Mesenchymal stem cell (in vitro differentiated cells and primary cell): ENCODE measurements around the gene CTDSPL2.
A peak's percentile ranks its signal among the peaks of the same experiment; 100 is the strongest.

Experiments
- DNase-seq: peaks from one replicate; pipeline ENCODE4 v3.0.0-alpha.2; 2013
- H2AFZ ChIP-seq: one replicate; pipeline ENCODE4 v1.6.1; 2013; ENCODE audit warnings: low read depth, mild to moderate bottlenecking, control low read depth, inconsistent platforms, low read length, moderate library complexity
- H2AK5ac ChIP-seq: 2 replicates; pipeline ENCODE4 v1.6.1; 2013; ENCODE audit warnings: low read length, moderate library complexity, mild to moderate bottlenecking, inconsistent platforms; ENCODE audit not compliant: severe bottlenecking
- H2BK120ac ChIP-seq: one replicate; pipeline ENCODE4 v1.6.1; 2013; ENCODE audit warnings: low read depth, mild to moderate bottlenecking, inconsistent platforms, low read length, moderate library complexity
- H2BK12ac ChIP-seq, 2 experiments: one replicate each; pipeline ENCODE4 v1.6.1; 2013; ENCODE audit warnings: inconsistent platforms in 2 of 2, low read length in 2 of 2, mild to moderate bottlenecking in 2 of 2, moderate library complexity in 2 of 2, control low read depth in 1 of 2
- H2BK15ac ChIP-seq: one replicate; pipeline ENCODE4 v1.6.1; 2013; ENCODE audit warnings: mild to moderate bottlenecking, low read depth, inconsistent platforms; ENCODE audit not compliant: poor library complexity, severe bottlenecking
- H2BK5ac ChIP-seq: 2 replicates; pipeline ENCODE4 v1.6.1; 2013; ENCODE audit warnings: low read depth, mild to moderate bottlenecking, low read length, control low read depth, inconsistent platforms; ENCODE audit not compliant: poor library complexity, severe bottlenecking
- H3K14ac ChIP-seq, 2 experiments: one replicate each; pipeline ENCODE4 v1.6.1; 2013; ENCODE audit warnings: inconsistent platforms in 2 of 2, low read length in 2 of 2, control low read depth in 1 of 2, mild to moderate bottlenecking in 1 of 2, moderate library complexity in 1 of 2
- H3K18ac ChIP-seq, 2 experiments: one replicate each; pipeline ENCODE4 v1.6.1; 2013; ENCODE audit warnings: inconsistent platforms in 2 of 2, low read length in 2 of 2, control low read depth in 1 of 2, low read depth in 1 of 2, mild to moderate bottlenecking in 1 of 2
- H3K23ac ChIP-seq, 2 experiments: one replicate each; pipeline ENCODE4 v1.6.1; 2013; ENCODE audit warnings: inconsistent platforms in 2 of 2, low read length in 2 of 2, mild to moderate bottlenecking in 2 of 2, moderate library complexity in 2 of 2, control low read depth in 1 of 2
- H3K27ac ChIP-seq: 2 replicates; pipeline ENCODE4 v1.5.1; 2013; ENCODE audit warnings: mild to moderate bottlenecking, moderate library complexity, low read length, control low read depth, inconsistent platforms; ENCODE audit not compliant: poor library complexity, severe bottlenecking
- H3K27me3 ChIP-seq, 2 experiments: 2 replicates each; pipeline versions ENCODE4 v1.6.1 to v1.7.0; 2013; ENCODE audit warnings: low read length in 2 of 2, mild to moderate bottlenecking in 2 of 2, moderate library complexity in 2 of 2, control low read depth in 1 of 2, inconsistent platforms in 1 of 2; ENCODE audit not compliant: control insufficient read depth in 1 of 2, insufficient read depth in 1 of 2
- H3K36me3 ChIP-seq, 2 experiments: 2 replicates each; pipeline versions ENCODE4 v1.6.1 to v1.7.0; 2013; ENCODE audit warnings: low read length in 2 of 2, control low read depth in 1 of 2, inconsistent platforms in 1 of 2, low read depth in 1 of 2, mild to moderate bottlenecking in 1 of 2; ENCODE audit not compliant: insufficient read depth in 2 of 2, control insufficient read depth in 1 of 2
- H3K4ac ChIP-seq, 2 experiments: one replicate each; pipeline ENCODE4 v1.6.1; 2013; ENCODE audit warnings: inconsistent platforms in 2 of 2, low read length in 2 of 2, mild to moderate bottlenecking in 2 of 2, moderate library complexity in 2 of 2, control low read depth in 1 of 2, low read depth in 1 of 2
- H3K4me1 ChIP-seq: 2 replicates; pipeline ENCODE4 v1.6.1; 2013; ENCODE audit warnings: low read depth, low read length, control low read depth; ENCODE audit not compliant: control insufficient read depth, insufficient read depth
- H3K4me2 ChIP-seq: 2 replicates; pipeline ENCODE4 v1.6.1; 2013; ENCODE audit warnings: low read length, mild to moderate bottlenecking, inconsistent platforms; ENCODE audit not compliant: poor library complexity, severe bottlenecking
- H3K4me3 ChIP-seq, 2 experiments: 2 replicates each; pipeline versions ENCODE4 v1.5.1 to v1.7.0; 2013; ENCODE audit warnings: low read length in 2 of 2, mild to moderate bottlenecking in 2 of 2, control low read depth in 1 of 2, low read depth in 1 of 2; ENCODE audit not compliant: insufficient read depth in 1 of 2
- H3K79me1 ChIP-seq: replicated peaks from 2 replicates; pipeline ENCODE4 v1.6.1; 2013; ENCODE audit warnings: mild to moderate bottlenecking, control low read depth, low read length, inconsistent platforms; ENCODE audit not compliant: poor library complexity, severe bottlenecking
- H3K9ac ChIP-seq: 2 replicates; pipeline ENCODE4 v1.7.0; 2013; ENCODE audit warnings: mild to moderate bottlenecking, low read length, moderate library complexity
- H3K9me3 ChIP-seq: 2 replicates; pipeline ENCODE4 v1.7.0; 2013; ENCODE audit warnings: mild to moderate bottlenecking, low read length; ENCODE audit not compliant: control insufficient read depth
- H4K8ac ChIP-seq: one replicate; pipeline ENCODE4 v1.6.1; 2013; ENCODE audit warnings: inconsistent platforms, mild to moderate bottlenecking, low read length, moderate library complexity
- H4K91ac ChIP-seq: one replicate; pipeline ENCODE4 v1.6.1; 2013; ENCODE audit warnings: mild to moderate bottlenecking, low read length, inconsistent platforms
- WGBS: methylation state at CpG from one replicate; pipeline ENCODE4 v1.1.7; 2013; ENCODE audit warnings: mixed read lengths; 5-methylcytosine and 5-hydroxymethylcytosine counted together

Gene CTDSPL2

DNA sequence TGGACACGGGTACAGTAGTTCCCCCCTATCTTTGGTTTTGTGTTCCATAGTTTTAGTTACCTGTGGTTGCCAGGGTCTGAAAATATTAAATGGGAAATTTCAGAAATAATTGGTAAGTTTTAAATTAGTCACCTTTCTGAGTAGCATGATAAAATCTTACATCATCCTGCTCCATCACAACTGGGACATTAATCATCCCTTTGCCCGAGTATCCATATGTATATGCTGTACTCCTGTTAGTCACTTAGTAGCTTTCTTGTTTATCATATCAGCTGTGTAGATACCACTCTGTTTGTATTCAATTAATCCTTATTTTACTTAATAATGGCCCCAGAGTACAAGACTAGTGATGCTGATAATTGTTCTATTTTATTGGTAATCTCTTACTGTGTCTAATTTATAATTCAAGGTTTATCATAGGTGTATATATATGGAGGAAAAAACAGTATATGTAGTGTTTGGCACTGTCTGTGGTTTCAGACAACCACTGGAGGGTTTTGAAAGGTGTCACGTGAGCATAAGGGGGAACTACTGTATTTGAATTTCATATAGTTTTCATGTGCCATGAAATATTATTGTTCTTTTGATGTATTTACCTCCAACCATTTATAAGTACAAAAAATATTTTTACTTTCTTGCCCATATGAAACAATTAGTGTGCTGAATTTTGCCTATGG is 41.4 kb downstream of the CTDSPL2 start:
- Histone ChIP-seq H2AFZ (no peak overlapping the region), H3K4ac (no peak overlapping the region), H2AK5ac (no peak overlapping the region), H3K4me1 (no peaks in the 10 kb centered on the region), H2BK120ac (no peak overlapping the region), H3K27me3 (no peaks in the 10 kb centered on the region), H4K8ac (no peak overlapping the region), H3K36me3 (peaks cover 9 to 23% of the 10 kb centered on the region in 2 experiments), H2BK12ac (no peak overlapping the region), H3K79me1 (peaks cover 9% of the 10 kb centered on the region), H2BK15ac (no peak overlapping the region), H3K18ac (no peak overlapping the region), H3K23ac (no peak overlapping the region), H3K9ac (peak overlapping the region; percentile 67), H3K27ac (no peak overlapping the region), H3K4me2 (no peak overlapping the region), H3K9me3 (no peaks in the 10 kb centered on the region), H2BK5ac (no peak overlapping the region), H3K14ac (no peak overlapping the region), H4K91ac (no peak overlapping the region), H3K4me3 (no peak overlapping the region)
- peak; percentile 51 for DNase-seq
- WGBS: 71% methylated on average over 3 of the region's 3 CpGs

DNA sequence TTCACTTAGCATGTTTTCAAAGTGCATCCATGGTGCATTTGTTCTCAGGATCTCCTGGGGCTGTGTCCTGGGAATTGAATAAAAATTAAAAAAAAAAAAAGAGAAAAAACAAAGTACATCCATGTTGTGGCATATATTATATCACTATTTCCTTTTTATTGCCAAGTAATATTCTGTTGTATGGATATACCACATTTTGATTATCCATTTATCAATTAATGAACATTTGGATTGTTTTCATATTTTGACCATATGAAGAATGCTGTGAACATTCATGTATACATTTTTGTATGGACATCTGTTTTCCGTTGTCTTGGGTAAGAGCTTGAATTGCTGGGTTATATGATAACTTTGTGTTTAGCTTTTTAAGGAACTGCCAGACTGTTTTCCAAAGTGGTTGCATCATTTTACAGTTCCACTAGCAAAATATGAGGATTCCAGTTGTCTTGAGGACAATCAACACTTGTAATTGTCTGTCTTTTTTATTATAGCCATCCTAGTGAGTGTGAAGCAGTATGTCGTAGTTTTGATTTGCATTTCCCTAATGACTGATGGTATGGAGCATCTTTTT is 44.5 kb downstream of the CTDSPL2 start:
- WGBS: 95% methylated on average over 2 of the region's 2 CpGs
- no peak overlapping the region for H2AFZ ChIP-seq
- no peak overlapping the region for H3K4me2 ChIP-seq
- H2AK5ac ChIP-seq: no peak overlapping the region
- no peak overlapping the region for H3K4ac ChIP-seq
- no peak for DNase-seq
- no peak overlapping the region for H3K14ac ChIP-seq
- H3K79me1 ChIP-seq: peaks cover 11% of the 10 kb centered on the region
- H3K27ac ChIP-seq: no peak overlapping the region
- H3K36me3 ChIP-seq: peaks cover 12 to 13% of the 10 kb centered on the region in 2 experiments
- H3K4me3 ChIP-seq: no peak overlapping the region
- H3K27me3 ChIP-seq: no peaks in the 10 kb centered on the region
- no peaks in the 10 kb centered on the region for H3K4me1 ChIP-seq
- H2BK15ac ChIP-seq: no peak overlapping the region
- H2BK12ac ChIP-seq: no peak overlapping the region
- H3K9ac ChIP-seq: no peak overlapping the region
- no peak overlapping the region for H3K18ac ChIP-seq
- H4K91ac ChIP-seq: no peak overlapping the region
- H2BK120ac ChIP-seq: no peak overlapping the region
- H4K8ac ChIP-seq: no peak overlapping the region
- no peak overlapping the region for H2BK5ac ChIP-seq
- no peak overlapping the region for H3K23ac ChIP-seq
- no peaks in the 10 kb centered on the region for H3K9me3 ChIP-seq

DNA sequence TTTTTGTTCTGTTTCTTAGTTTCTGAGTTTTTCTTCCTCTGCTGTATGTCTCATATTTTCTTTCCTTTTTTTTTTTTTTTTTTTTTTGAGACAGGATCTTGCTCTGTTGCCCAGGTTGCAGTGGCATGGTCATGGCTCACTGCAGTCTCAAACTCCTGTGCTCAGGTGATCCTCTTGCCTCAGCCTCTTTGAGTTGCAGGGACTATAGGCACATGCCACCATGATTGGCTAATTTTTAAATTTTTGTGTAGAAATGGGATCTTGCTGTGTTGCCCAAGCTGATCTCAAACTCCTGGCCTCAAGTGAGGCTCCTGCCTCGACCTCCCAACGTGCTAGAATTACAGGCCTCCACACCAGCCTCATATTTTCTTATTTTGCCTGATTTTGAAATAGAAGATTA is 51.9 kb downstream of the CTDSPL2 start:
- Histone ChIP-seq H4K91ac (no peak overlapping the region), H3K18ac (no peak overlapping the region), H2BK15ac (no peak overlapping the region), H3K23ac (no peak overlapping the region), H2AK5ac (no peak overlapping the region), H3K9me3 (no peaks in the 10 kb centered on the region), H3K36me3 (peaks cover 1 to 3% of the 10 kb centered on the region in 2 experiments), H2BK5ac (no peak overlapping the region), H3K27ac (no peak overlapping the region), H3K4ac (no peak overlapping the region), H3K4me2 (no peak overlapping the region), H2BK120ac (no peak overlapping the region), H3K4me1 (peaks cover 5% of the 10 kb centered on the region), H4K8ac (no peak overlapping the region), H3K4me3 (no peak overlapping the region), H3K27me3 (no peaks in the 10 kb centered on the region), H3K9ac (no peak overlapping the region), H2BK12ac (no peak overlapping the region), H2AFZ (no peak overlapping the region), H3K14ac (no peak overlapping the region), H3K79me1 (peaks cover 20% of the 10 kb centered on the region)
- WGBS: no CpG with 5 or more reads among the region's 2 CpGs
- no peak for DNase-seq

DNA sequence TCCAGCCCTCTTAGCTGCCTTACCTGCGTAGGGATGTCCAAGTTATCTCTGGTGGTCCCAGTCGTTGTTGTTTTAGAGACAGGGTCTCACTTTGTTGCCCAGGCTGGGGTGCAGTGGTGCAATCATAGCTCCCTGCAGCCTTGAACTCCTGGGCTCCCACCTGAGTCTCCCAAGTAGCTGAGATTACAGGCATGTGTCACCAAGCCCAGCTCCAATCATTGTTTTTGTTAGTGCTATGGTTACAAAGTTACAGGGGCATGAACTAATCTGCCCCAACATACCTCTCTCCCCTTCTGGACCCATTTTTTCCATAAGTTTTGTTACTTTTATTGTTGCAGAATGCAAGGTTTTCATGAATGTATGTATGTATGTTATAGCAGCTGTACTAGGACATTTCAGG is 54.7 kb downstream of the CTDSPL2 start:
- Histone ChIP-seq H3K27ac (no peak overlapping the region), H3K4me1 (peaks cover 5% of the 10 kb centered on the region), H3K18ac (no peak overlapping the region), H3K79me1 (peaks cover 17% of the 10 kb centered on the region), H4K91ac (no peak overlapping the region), H4K8ac (no peak overlapping the region), H3K9me3 (no peaks in the 10 kb centered on the region), H3K4me2 (no peak overlapping the region), H3K4me3 (no peak overlapping the region), H3K14ac (no peak overlapping the region), H2AFZ (no peak overlapping the region), H2BK15ac (no peak overlapping the region), H3K4ac (no peak overlapping the region), H2BK5ac (no peak overlapping the region), H2BK120ac (no peak overlapping the region), H3K36me3 (peaks cover 3 to 26% of the 10 kb centered on the region in 2 experiments), H2BK12ac (no peak overlapping the region), H2AK5ac (no peak overlapping the region), H3K9ac (no peak overlapping the region), H3K23ac (no peak overlapping the region), H3K27me3 (no peaks in the 10 kb centered on the region)
- 98% methylated on average over 2 of the region's 2 CpGs for WGBS
- DNase-seq: peak; percentile 9
